ENCODE results near the gene SLC28A3.
"Not testable (repeated sequence)": the region's sequence is repeated elsewhere in the genome, so short reads cannot be mapped to it uniquely, and the experiment has no call there.

The SLC28A3 gene

GRCh38 chr9:84340535-84340934 lies at the start of gene SLC28A3:
Gene SLC28A3 (minus strand): TSS chr9:84340758. CDS start chr9:84340633, 125 bp downstream.
- no peak for TF ChIP-seq ZNF274 (IDR thresholded peaks at IDR 0.05; ENCODE audit: low read depth, low read length)
- no peak within 1 kb of the TSS for H3K4me3 ChIP-seq (ENCODE audit: low read length)

GRCh38 chr9:84390254-84390653 lies 49.7 kb upstream of the SLC28A3 start:
- H3K4me3 ChIP-seq (ENCODE audit: low read length) = not testable (repeated sequence)

- TF ChIP-seq ZNF274 (IDR thresholded peaks at IDR 0.05; ENCODE audit: low read depth, low read length) = no peak
- no peak overlapping the region for H3K4me3 ChIP-seq (ENCODE audit: low read length)
Measured at GRCh38 chr9:84387821-84388220, 47.3 kb upstream of the SLC28A3 start.

- no peak for TF ChIP-seq ZNF274 (IDR thresholded peaks at IDR 0.05; ENCODE audit: low read depth, low read length)
- no peak overlapping the region for H3K4me3 ChIP-seq (ENCODE audit: low read length)
Measured at GRCh38 chr9:84386753-84387152, 46.2 kb upstream of the SLC28A3 start.

- no peak for TF ChIP-seq ZNF274 (IDR thresholded peaks at IDR 0.05; ENCODE audit: low read depth, low read length)
- H3K4me3 ChIP-seq (ENCODE audit: low read length) = no peak overlapping the region
Measured at GRCh38 chr9:84385386-84386040, 45.0 kb upstream of the SLC28A3 start.

GRCh38 chr9:84384617-84385016 lies 44.1 kb upstream of the SLC28A3 start:
- TF ChIP-seq ZNF274 (IDR thresholded peaks at IDR 0.05; ENCODE audit: low read depth, low read length) = no peak
- H3K4me3 ChIP-seq (ENCODE audit: low read length) = no peak overlapping the region

- no peak for TF ChIP-seq ZNF274 (IDR thresholded peaks at IDR 0.05; ENCODE audit: low read depth, low read length)
Measured at GRCh38 chr9:84383178-84383577, 42.6 kb upstream of the SLC28A3 start.

GRCh38 chr9:84382720-84383119 lies 42.2 kb upstream of the SLC28A3 start:
- H3K4me3 ChIP-seq (ENCODE audit: low read length) = no peak overlapping the region
- TF ChIP-seq ZNF274 (IDR thresholded peaks at IDR 0.05; ENCODE audit: low read depth, low read length) = no peak

More at GRCh38 chr9:84383178-84383577, 42.6 kb upstream of the SLC28A3 start:
- H3K4me3 ChIP-seq (ENCODE audit: low read length) = no peak overlapping the region

GRCh38 chr9:84381508-84381907 lies 41.0 kb upstream of the SLC28A3 start:
- H3K4me3 ChIP-seq (ENCODE audit: low read length) = no peak overlapping the region
- TF ChIP-seq ZNF274 (IDR thresholded peaks at IDR 0.05; ENCODE audit: low read depth, low read length) = no peak

- no peak overlapping the region for H3K4me3 ChIP-seq (ENCODE audit: low read length)
- TF ChIP-seq ZNF274 (IDR thresholded peaks at IDR 0.05; ENCODE audit: low read depth, low read length) = no peak
Measured at GRCh38 chr9:84379740-84380139, 39.2 kb upstream of the SLC28A3 start.

GRCh38 chr9:84375954-84376353 lies 35.4 kb upstream of the SLC28A3 start:
- H3K4me3 ChIP-seq (ENCODE audit: low read length) = no peak overlapping the region
- TF ChIP-seq ZNF274 (IDR thresholded peaks at IDR 0.05; ENCODE audit: low read depth, low read length) = no peak

- no peak overlapping the region for H3K4me3 ChIP-seq (ENCODE audit: low read length)
- no peak for TF ChIP-seq ZNF274 (IDR thresholded peaks at IDR 0.05; ENCODE audit: low read depth, low read length)
Measured at GRCh38 chr9:84374516-84374915, 34.0 kb upstream of the SLC28A3 start.

- no peak overlapping the region for H3K4me3 ChIP-seq (ENCODE audit: low read length)
- TF ChIP-seq ZNF274 (IDR thresholded peaks at IDR 0.05; ENCODE audit: low read depth, low read length) = no peak
Measured at GRCh38 chr9:84374013-84374412, 33.5 kb upstream of the SLC28A3 start.

GRCh38 chr9:84371737-84372136 lies 31.2 kb upstream of the SLC28A3 start:
- no peak for TF ChIP-seq ZNF274 (IDR thresholded peaks at IDR 0.05; ENCODE audit: low read depth, low read length)

GRCh38 chr9:84368601-84369000 lies 28.0 kb upstream of the SLC28A3 start:
- TF ChIP-seq ZNF274 (IDR thresholded peaks at IDR 0.05; ENCODE audit: low read depth, low read length) = no peak
- H3K4me3 ChIP-seq (ENCODE audit: low read length) = no peak overlapping the region

More at GRCh38 chr9:84371737-84372136, 31.2 kb upstream of the SLC28A3 start:
- no peak overlapping the region for H3K4me3 ChIP-seq (ENCODE audit: low read length)

GRCh38 chr9:84367726-84368125 lies 27.2 kb upstream of the SLC28A3 start:
- not testable (repeated sequence) for H3K4me3 ChIP-seq (ENCODE audit: low read length)

All from GM08714 (cell line).